ENCODE results near the gene GINS1. TPM values are rescaled to one million over a fixed set of nuclear protein-coding genes. Genes with fewer than 3 reads are reported as not detected.
A peak's percentile ranks its signal among the peaks of the same experiment; 100 is the strongest.

Gene GINS1
- 10 to 100 TPM; 31.5 to 32.3 TPM for total RNA-seq

DNA sequence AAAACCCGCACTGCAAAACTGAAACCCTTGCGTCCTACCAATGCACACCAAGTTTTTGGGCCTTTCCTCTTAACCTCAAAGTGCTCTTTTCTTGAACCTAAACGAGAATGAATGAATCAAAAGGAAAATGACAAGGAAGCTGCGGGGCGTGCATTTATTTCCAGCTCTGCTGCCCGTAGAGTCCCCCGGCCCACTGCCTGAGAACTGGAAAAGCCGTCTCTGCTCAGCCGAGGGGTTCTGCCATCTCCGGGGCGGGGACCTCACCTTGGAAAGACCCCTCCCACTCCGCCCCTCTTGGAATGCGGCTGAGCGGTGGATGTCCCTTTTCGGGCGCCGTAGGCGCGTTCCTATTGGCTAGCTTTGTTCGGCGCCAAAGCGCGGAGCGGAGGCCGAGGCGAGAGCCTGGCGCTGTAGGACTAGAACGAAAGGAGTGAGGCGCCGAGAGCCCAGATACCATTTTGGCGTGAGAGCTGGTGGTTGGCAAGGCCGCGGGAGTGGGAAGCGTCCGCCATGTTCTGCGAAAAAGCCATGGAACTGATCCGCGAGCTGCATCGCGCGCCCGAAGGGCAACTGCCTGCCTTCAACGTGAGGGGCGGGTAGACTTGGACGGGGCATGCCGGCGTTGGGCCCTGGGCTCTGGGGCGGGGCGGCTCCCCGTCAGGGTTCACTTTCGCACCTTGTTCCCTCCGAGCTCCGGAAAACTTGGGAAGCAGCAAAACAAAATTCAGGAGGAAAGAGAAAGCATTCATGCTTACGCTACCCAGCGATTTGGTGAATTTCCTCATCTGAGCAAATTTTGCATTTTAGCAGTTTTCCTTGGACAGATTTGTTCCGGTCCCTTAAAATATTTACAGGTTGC is at the start of gene GINS1:
Gene GINS1, plus strand, starts transcription at position 363 of the 859 bp plus-strand sequence. Its CDS starts 148 bp downstream, at position 511.
- H3K9me3 Mint-ChIP-seq: peaks cover 19% of the 10 kb centered on the region
- ChIA-PET POLR2A (interaction anchor here (1.6 to 1.7 kb wide), 2 partner anchors 16 to 159 kb away, joined by 11 to 14 read pairs; partner anchors contain the start of genes ABHD12 and PYGB), CTCF (interaction anchor here (1.0 to 3.2 kb wide), 4 partner anchors 9 to 113 kb away, joined by 3 to 21 read pairs (median 6); no protein-coding TSS in a partner anchor)
- H3K27ac Mint-ChIP-seq: peak within 1 kb of the TSS; percentile 85
- DNase-seq: peak; percentile 92
- peak within 1 kb of the TSS; percentile 88 for H3K4me3 Mint-ChIP-seq
- H3K27me3 Mint-ChIP-seq: no peaks in the 10 kb centered on the region
- H3K36me3 Mint-ChIP-seq: peaks cover 13% of the 10 kb centered on the region
- intact Hi-C loops (cut with micrococcal nuclease): loop anchor here (1.0 to 5.0 kb wide), 5 partner anchors 17 to 415 kb away; partner anchors contain the start of genes ABHD12, APMAP, ENTPD6 and NANP
- H3K4me1 Mint-ChIP-seq (ENCODE audit: low read depth): peaks cover 17% of the 10 kb centered on the region

DNA sequence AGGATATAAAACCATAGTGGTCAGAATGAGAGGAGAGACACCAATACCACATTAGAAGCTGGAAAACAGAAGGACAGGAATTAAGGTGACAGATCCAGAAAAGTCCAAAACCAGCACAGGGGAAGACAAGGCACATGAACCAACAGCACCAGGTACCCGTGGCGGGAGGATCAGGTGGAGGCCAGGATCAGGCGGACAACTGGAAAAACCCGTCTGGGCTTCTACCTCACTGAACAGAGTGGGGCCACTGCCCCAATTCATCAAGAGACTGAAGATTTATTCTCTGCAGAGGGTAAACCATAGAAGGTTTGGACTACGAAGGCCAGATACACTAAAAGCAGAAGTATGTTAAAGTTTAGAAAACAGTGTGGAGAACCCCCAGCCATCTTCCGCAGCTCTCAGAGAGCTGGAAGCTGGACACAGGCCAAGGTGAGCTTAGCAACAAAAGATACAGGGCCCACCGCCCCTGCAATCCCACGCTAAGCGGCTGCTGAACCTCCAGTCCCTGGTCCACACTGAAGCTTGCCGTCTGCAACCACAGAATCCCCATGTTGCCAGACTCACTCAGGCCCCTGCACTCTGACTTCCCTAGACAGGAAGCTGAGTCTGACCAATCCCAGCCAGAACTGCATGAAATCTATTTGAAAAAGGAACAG is 46.7 kb upstream of the GINS1 start:
- intact Hi-C loops (cut with micrococcal nuclease): no loop called here
- POLR2A ChIA-PET: no interaction called here
- CTCF ChIA-PET: no interaction called here
- Mint-ChIP-seq H3K36me3 (no peaks in the 10 kb centered on the region), H3K9me3 (no peaks in the 10 kb centered on the region), H3K4me1 (ENCODE audit: low read depth) (peaks cover 2% of the 10 kb centered on the region), H3K4me3 (no peak overlapping the region), H3K27me3 (no peaks in the 10 kb centered on the region), H3K27ac (no peak overlapping the region)
- DNase-seq: no peak

GRCh38 chr20:25361287-25361683 is 46.2 kb upstream of the GINS1 start:
- H3K9me3 Mint-ChIP-seq: no peaks in the 10 kb centered on the region
- H3K4me1 Mint-ChIP-seq (ENCODE audit: low read depth): peaks cover 2% of the 10 kb centered on the region
- H3K36me3 Mint-ChIP-seq: no peaks in the 10 kb centered on the region
- H3K27ac Mint-ChIP-seq: no peak overlapping the region
- POLR2A ChIA-PET: no interaction called here
- no peak overlapping the region for H3K4me3 Mint-ChIP-seq
- DNase-seq: no peak
- CTCF ChIA-PET: no interaction called here
- intact Hi-C loops (cut with micrococcal nuclease): no loop called here
- H3K27me3 Mint-ChIP-seq: no peaks in the 10 kb centered on the region

DNA sequence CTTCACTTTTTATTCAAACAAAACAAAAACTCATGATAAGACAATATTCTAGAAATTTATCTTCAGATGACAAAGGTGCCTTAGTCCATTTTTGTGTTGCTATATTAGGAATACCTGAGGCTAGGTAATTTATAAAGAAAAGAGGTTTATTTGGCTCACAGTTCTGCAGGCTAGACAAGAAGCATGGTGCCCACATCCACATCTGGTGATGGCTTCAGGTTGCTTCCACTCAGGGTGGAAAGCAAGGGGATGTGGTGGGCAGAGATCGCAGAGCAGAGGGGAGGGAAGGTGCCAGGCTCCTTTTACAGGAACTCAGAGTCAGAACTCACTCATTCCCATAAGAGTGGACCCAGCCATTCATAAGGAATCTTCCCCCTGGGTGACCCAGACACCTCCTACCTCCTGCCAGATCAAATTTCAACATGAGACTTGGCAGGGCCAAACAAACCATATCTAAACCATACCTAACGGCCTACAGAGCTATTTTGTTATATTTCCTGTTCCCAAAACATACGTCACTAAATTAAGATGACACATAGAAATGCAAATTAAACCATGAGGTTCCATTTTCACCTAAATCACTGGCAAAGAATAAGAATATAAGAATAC is 43.2 kb upstream of the GINS1 start:
- no peaks in the 10 kb centered on the region for H3K27me3 Mint-ChIP-seq
- H3K27ac Mint-ChIP-seq: no peak overlapping the region
- CTCF ChIA-PET: no interaction called here
- no peak overlapping the region for H3K4me3 Mint-ChIP-seq
- H3K4me1 Mint-ChIP-seq (ENCODE audit: low read depth): no peaks in the 10 kb centered on the region
- DNase-seq: no peak
- intact Hi-C loops (cut with micrococcal nuclease): no loop called here
- H3K36me3 Mint-ChIP-seq: no peaks in the 10 kb centered on the region
- no peaks in the 10 kb centered on the region for H3K9me3 Mint-ChIP-seq
- POLR2A ChIA-PET: no interaction called here

- intact Hi-C loops (cut with micrococcal nuclease): no loop called here
- Mint-ChIP-seq H3K4me3 (no peak overlapping the region), H3K27ac (no peak overlapping the region), H3K4me1 (ENCODE audit: low read depth) (no peaks in the 10 kb centered on the region), H3K36me3 (no peaks in the 10 kb centered on the region), H3K27me3 (no peaks in the 10 kb centered on the region), H3K9me3 (no peaks in the 10 kb centered on the region)
- ChIA-PET POLR2A (no interaction called here), CTCF (interaction anchor here (0.5 kb wide), 1 partner anchor 34 kb away, joined by 3 read pairs; no protein-coding TSS in a partner anchor)
- DNase-seq: no peak
Measured at GRCh38 chr20:25364879-25365699, 42.4 kb upstream of the GINS1 start.

- Mint-ChIP-seq H3K4me3 (no peak overlapping the region), H3K36me3 (peaks cover 1% of the 10 kb centered on the region), H3K4me1 (ENCODE audit: low read depth) (peaks cover 15% of the 10 kb centered on the region), H3K9me3 (no peaks in the 10 kb centered on the region), H3K27ac (no peak overlapping the region), H3K27me3 (no peaks in the 10 kb centered on the region)
- intact Hi-C loops (cut with micrococcal nuclease): no loop called here
- DNase-seq: no peak
- POLR2A ChIA-PET: no interaction called here
- CTCF ChIA-PET: no interaction called here
Measured at GRCh38 chr20:25368526-25368925, 38.9 kb upstream of the GINS1 start.

DNA sequence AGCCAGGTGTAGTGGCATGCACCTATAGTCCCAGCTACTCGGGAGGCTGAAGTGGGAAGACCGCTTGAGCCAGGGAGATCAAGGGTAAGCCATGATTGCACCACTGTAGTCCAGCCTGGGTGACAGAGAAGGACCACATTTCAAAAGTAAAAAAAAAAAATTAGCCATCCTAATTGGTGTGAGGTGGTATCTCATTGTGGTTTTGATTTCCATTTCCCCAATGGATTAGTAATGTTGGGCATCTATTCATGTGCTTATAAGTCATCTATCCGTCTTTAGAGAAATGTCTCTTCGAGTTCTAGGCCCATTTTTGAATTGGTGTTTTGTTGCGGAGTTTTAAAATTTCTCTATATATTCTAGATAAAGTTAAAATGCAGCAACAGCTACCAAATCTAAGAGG is 38.5 kb upstream of the GINS1 start:
- ChIA-PET CTCF (no interaction called here), POLR2A (no interaction called here)
- H3K27me3 Mint-ChIP-seq: no peaks in the 10 kb centered on the region
- H3K27ac Mint-ChIP-seq: no peak overlapping the region
- intact Hi-C loops (cut with micrococcal nuclease): no loop called here
- H3K4me1 Mint-ChIP-seq (ENCODE audit: low read depth): peaks cover 16% of the 10 kb centered on the region
- no peak for DNase-seq
- no peaks in the 10 kb centered on the region for H3K9me3 Mint-ChIP-seq
- peaks cover 5% of the 10 kb centered on the region for H3K36me3 Mint-ChIP-seq
- no peak overlapping the region for H3K4me3 Mint-ChIP-seq

DNA sequence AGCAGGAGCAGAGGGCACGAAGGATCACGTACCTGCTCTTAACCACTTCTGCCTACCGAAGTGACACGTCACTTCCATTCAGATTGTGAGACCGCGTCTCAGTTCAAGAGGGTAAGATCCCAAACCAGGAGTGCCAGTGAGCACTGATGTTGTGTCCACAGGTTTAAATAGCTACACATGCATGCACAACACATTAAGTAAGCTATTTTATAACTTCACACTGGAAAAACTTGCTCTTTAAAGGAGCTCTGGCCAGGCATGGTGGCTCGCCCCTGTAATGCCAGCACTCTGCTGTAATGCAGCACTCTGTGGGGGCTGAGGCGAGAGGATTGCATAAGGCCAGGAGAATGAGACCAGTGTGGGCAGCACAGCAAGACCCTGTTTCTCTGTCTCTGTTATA is 37.9 kb upstream of the GINS1 start:
- ChIA-PET POLR2A (no interaction called here), CTCF (no interaction called here)
- Mint-ChIP-seq H3K36me3 (peaks cover 8% of the 10 kb centered on the region), H3K4me3 (no peak overlapping the region), H3K4me1 (ENCODE audit: low read depth) (peaks cover 18% of the 10 kb centered on the region), H3K27me3 (no peaks in the 10 kb centered on the region), H3K27ac (no peak overlapping the region), H3K9me3 (no peaks in the 10 kb centered on the region)
- no peak for DNase-seq
- intact Hi-C loops (cut with micrococcal nuclease): no loop called here

DNA sequence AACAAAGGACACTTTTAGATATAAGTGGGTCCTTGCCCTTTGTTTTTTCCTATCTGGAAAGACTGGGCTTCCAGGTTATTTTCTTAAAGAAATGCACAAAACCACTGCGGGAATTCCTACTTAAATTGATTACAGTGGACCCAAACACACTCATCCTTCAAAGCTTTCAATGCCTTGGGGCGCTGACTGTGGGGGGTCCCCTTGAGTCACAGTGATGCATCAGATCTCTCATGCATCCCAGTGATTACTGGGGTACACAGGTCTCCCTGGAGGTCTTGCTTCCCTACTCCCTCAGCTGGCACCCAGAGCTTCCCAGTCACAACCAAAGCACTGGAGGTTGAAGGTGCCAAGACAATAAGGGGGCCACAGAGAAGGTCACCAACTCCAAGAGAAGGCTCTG is 37.5 kb upstream of the GINS1 start:
- Mint-ChIP-seq H3K27ac (no peak overlapping the region), H3K36me3 (peaks cover 8% of the 10 kb centered on the region), H3K4me1 (ENCODE audit: low read depth) (peaks cover 18% of the 10 kb centered on the region), H3K27me3 (no peaks in the 10 kb centered on the region), H3K4me3 (no peak overlapping the region), H3K9me3 (no peaks in the 10 kb centered on the region)
- intact Hi-C loops (cut with micrococcal nuclease): no loop called here
- no peak for DNase-seq
- CTCF ChIA-PET: no interaction called here
- POLR2A ChIA-PET: no interaction called here

DNA sequence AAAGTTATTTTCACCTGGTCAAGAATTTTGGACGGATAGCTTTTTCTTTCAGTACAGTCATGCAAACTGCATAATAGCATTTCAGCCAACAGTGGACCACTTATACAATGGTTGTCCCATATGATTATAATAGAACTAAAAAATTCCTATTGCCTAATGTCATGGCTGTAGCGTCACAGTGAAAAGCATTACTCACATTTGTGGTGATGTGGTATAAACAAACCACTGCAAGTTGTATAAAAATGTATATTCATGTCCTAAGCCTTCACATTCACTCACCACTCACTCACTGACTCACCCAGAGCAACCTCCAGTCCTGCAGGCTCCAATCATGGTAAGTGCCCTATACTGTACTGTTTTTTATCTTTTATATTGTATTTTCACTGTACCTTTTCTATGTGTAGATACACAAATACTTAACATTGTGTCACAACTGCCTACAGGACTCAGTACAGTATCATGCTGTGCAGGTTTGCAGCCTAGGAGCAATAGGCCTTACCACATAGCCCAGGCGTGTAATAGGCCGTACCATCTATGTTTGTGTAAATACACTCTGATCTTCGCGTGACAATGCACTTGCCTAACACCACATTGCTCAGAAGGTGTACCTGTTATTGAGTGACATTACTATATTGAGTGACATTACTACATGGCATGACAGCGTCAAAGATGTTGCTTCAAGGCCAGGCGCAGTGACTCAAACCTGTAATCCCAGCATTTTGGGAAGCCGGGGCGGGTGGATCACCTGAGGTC is 34.7 kb upstream of the GINS1 start:
- CTCF ChIA-PET: no interaction called here
- intact Hi-C loops (cut with micrococcal nuclease): no loop called here
- H3K27ac Mint-ChIP-seq: no peak overlapping the region
- no peaks in the 10 kb centered on the region for H3K27me3 Mint-ChIP-seq
- peak; percentile 34 for DNase-seq
- no peaks in the 10 kb centered on the region for H3K9me3 Mint-ChIP-seq
- H3K36me3 Mint-ChIP-seq: peaks cover 11% of the 10 kb centered on the region
- no peak overlapping the region for H3K4me3 Mint-ChIP-seq
- peaks cover 18% of the 10 kb centered on the region for H3K4me1 Mint-ChIP-seq (ENCODE audit: low read depth)
- POLR2A ChIA-PET: no interaction called here

- ChIA-PET POLR2A (no interaction called here), CTCF (no interaction called here)
- Mint-ChIP-seq H3K4me1 (ENCODE audit: low read depth) (peaks cover 18% of the 10 kb centered on the region), H3K27me3 (no peaks in the 10 kb centered on the region), H3K27ac (no peak overlapping the region), H3K4me3 (no peak overlapping the region), H3K36me3 (peaks cover 11% of the 10 kb centered on the region), H3K9me3 (no peaks in the 10 kb centered on the region)
- intact Hi-C loops (cut with micrococcal nuclease): no loop called here
- no peak for DNase-seq
Measured at GRCh38 chr20:25374842-25375241, 32.6 kb upstream of the GINS1 start.

All from activated CD4-positive, alpha-beta memory T cell treated with anti-CD3 and anti-CD28 coated beads for 36 hours (primary cell).